ENCODE measurements around the gene MAMDC4.
A peak's percentile ranks its signal among the peaks of the same experiment; 100 is the strongest.
"Not testable (repeated sequence)": the region's sequence is repeated elsewhere in the genome, so short reads cannot be mapped to it uniquely, and the experiment has no call there.

The MAMDC4 gene

DNA sequence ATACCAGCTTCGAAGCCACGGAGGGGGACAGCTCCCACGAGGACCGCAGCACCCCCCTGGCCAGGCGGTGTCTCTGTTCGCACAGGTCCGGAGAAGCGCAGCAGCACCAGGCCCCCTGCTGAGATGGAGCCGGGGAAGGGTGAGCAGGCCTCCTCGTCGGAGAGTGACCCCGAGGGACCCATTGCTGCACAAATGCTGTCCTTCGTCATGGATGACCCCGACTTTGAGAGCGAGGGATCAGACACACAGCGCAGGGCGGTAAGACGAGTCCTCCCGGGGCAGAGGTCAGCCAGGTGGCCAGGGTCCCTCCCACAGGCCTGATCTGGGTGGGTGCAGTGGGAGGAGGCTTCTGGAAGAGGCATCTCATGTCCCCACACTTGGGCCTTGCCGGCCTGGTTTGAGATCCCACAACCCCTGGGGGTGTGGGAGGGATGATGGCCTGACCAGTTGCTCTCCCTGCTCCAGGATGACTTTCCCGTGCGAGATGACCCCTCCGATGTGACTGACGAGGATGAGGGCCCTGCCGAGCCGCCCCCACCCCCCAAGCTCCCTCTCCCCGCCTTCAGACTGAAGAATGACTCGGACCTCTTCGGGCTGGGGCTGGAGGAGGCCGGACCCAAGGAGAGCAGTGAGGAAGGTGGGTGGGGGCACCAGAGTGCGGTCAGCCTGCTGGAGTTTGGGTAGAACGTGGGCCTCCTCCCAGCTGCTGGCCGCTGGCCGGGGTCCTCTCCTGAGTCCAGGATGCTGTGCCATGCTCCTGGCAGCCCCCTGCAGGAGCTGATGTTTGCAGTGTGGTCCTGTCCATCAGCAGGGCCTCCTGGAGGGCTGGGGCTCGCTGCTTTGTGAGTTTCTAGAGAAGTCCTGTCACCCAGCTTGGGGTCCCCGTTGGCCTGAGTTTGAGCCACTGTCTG, 12.7 kb upstream of the MAMDC4 start:
- DNase-seq = no peak

DNA sequence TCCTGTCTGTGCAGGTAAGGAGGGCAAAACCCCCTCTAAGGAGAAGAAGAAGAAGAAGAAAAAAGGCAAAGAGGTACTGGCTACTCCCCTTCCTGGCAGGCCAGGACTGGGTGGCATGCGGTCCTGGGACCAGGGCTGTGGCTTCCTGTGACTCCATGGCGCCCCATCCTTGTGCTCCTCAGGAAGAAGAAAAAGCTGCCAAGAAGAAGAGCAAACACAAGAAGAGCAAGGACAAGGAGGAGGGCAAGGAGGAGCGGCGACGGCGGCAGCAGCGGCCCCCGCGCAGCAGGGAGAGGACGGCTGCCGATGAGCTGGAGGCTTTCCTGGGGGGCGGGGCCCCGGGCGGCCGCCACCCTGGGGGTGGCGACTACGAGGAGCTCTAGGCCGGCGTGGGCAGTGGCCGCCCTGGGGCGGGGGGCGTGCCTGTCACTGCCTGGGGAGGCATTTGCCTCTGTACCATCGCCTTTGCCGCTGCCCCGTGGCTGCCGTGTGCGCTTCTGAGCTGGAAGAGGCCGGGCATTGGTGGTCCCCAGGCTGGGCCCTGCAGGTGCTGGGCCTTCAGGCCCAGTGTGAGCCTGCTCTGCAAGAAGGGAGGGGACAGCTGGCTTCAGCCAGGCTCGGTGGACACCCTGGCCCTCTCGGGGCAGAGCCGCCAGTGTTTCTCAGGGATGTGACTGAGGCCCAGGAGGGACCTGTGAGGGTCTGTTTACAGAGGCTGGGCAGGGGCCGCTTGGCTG, 11.8 kb upstream of the MAMDC4 start:
- DNase-seq = no peak

- DNase-seq = no peak
These were observed 11.1 kb upstream of the MAMDC4 start for GRCh38 chr9:136840877-136841645.

GRCh38 chr9:136841646-136842379, 10.3 kb upstream of the MAMDC4 start:
- DNase-seq = not testable (repeated sequence)

GRCh38 chr9:136842380-136842948, 9.7 kb upstream of the MAMDC4 start, which contains the start of gene AJM1:
Gene AJM1 (plus strand): TSS chr9:136842478. CDS start chr9:136844415, 1,937 bp downstream.
- DNase-seq = peak; percentile 87

DNA sequence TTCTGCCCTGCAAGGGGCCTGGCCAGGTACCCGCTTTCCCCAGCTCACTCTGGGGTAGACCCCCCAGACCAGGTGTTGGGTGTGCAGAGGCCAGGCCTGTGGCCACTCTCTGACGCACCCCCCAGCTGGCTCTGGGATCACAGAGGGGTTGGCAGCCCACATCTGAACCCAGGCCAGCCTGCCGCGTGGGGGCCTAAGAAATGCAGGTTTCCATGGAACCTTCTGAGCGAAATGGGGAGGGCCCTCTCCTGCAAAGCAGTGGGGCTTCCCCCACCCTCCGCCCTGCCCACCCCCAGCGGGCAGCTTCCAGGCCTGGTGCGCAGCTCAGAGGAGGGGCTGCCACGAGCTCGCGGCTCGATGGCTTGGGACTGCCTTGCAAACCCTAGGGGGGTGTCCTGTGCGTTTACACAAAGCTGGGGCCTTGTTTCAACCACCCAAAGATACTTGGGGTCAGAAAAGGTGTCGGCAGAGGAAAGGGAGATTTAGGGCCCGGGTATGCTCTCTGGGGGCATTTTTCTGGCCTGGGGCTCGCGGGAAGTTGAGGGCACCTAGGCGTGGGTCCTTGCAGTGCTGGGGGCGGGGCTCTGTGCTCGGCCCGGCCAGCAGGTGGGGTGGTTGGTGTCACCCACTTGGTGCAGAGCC, 8.9 kb upstream of the MAMDC4 start:
- not testable (repeated sequence) for DNase-seq

- peak; percentile 70 for DNase-seq
These were observed 8.1 kb upstream of the MAMDC4 start for GRCh38 chr9:136843801-136844740.

DNA sequence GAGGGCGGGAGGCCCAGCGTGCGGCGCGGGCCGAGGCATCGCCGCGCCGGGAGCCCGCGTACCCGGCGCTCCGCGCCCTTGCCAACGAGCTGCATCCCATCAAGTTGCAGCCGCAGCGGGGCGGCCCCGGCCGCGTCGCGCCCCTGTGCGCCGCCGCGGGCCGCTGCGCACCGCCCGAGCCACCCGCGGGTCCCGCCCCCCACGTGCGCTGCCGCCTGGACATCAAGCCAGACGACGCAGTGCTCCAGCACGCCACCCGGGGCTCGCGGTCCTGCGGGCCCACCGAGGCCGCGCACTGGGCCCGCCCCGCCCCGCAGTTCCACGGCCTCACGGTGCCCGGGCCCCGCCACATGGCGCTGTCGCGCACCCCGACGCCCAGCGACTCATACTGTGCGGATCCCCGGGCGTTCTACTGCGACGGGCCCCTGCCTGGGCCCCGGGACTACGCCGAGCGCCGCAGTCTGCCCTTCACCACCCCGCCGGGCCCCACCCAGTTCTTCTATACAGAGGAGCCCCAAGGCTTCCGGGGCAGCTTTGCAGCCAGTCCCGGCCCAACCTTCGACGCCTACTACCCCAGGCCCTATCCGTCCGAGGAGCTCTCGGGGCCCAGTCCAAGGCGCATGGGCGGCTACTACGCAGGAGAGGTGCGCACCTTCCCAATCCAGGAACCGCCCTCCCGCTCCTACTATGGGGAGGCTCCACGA, 7.2 kb upstream of the MAMDC4 start:
- DNase-seq = no peak

DNA sequence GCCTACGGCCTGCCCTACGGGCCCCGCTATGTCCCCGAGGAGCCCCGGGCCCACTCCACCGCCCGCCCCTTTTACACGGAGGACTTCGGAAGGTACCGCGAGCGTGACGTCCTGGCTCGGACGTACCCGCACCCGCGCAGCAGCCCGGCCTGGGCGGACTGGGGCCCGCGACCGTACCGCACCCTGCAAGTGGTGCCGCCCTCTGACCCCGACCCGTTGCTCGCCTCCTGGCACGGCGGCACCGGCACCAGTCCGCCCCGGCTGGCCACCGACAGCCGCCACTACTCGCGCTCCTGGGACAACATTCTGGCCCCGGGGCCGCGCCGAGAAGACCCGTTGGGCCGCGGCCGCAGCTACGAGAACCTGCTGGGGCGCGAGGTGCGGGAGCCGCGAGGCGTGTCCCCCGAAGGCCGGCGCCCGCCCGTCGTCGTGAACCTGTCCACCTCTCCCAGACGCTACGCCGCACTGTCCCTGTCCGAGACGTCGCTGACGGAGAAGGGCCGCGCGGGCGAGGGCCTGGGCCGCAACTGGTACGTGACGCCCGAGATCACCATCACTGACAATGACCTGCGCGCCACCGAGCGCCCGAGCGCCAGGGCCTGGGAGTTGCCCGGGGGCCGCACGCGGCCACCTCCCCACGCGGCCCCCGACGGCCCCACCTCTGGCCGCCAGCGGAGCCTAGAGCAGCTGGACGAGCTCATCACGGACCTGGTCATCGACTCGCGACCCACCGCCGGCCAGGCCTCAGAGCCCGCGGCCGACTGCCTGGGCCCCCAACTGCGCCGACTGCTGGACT, 6.5 kb upstream of the MAMDC4 start:
- no peak for DNase-seq

DNA sequence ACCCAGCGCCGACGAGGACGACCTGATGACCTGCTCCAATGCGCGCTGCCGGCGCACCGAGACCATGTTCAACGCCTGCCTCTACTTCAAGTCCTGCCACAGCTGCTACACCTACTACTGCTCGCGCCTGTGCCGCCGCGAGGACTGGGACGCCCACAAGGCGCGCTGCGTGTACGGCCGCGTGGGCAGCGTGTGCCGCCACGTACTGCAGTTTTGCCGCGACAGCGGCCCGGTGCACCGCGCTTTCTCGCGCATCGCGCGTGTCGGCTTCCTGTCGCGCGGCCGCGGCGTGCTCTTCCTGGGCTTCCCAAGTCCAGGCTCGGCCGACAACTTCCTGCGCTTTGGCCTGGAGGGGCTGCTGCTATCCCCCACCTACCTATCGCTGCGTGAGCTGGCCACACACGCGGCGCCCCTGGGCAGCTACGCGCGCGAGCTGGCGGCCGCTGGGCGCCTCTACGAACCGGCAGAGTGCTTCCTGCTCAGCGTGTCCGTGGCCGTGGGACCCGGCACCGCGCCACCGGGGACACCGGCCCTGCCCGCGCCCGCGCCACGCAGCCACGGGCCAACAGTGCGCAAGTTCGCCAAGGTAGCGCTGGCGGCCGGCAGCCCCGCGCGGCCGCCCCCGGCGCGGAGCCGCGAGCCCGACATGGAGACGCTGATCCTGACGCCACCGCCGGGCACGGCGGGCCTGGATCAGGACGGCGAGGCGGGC, 5.6 kb upstream of the MAMDC4 start:
- no peak for DNase-seq

GRCh38 chr9:136847088-136847825, 4.9 kb upstream of the MAMDC4 start:
- DNase-seq = no peak

GRCh38 chr9:136847826-136848392, 4.2 kb upstream of the MAMDC4 start:
- DNase-seq = peak; percentile 92

DNA sequence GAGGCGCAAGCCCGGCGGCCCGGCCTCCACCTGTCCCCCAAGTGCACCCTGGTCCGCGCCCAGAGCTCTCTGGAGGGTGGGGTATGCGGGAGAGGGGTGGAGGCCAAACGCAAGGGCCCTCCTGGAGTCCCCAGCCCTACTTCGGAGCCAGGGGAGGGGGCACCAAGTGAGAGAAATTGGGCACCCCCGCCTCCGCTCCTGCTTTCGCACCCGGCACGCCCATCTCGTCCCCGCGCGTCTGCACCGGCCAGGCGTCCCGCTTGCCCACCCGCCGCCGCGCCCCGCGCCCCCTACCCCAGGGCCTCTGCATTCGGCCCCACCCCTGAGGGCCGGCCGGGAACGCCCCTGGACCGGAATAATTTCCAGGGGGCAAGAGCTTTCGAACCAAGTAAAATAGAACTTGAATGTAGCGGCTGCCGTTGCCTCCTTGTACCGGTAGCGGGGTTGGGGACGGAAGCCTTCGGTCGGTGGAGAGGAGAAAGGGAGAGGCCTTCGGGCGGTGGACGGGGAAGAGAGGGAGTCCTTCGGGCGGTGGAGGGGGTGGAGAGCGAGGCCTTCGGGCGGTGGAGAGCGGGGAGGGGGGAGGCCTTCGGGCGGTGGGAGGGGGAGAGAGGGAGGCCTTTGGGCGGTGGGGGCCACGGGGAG, 3.6 kb upstream of the MAMDC4 start:
- DNase-seq = peak; percentile 59

GRCh38 chr9:136849038-136849959, 2.8 kb upstream of the MAMDC4 start, which contains the start of gene PHPT1:
Gene PHPT1 (plus strand): TSS chr9:136849409. CDS start chr9:136849431, 22 bp downstream.
- peak; percentile 98 for DNase-seq
